GM19238 (cell line): ENCODE data around the gene FBN3.
A peak's percentile ranks its signal among the peaks of the same experiment; 100 is the strongest.
"Not testable (repeated sequence)": the region's sequence is repeated elsewhere in the genome, so short reads cannot be mapped to it uniquely, and the experiment has no call there.

Experiments used
- DNase-seq: peaks from one replicate; pipeline ENCODE4 v3.0.0; 2011; ENCODE audit warnings: low spot score; ENCODE audit not compliant: insufficient read length

Gene FBN3

DNA sequence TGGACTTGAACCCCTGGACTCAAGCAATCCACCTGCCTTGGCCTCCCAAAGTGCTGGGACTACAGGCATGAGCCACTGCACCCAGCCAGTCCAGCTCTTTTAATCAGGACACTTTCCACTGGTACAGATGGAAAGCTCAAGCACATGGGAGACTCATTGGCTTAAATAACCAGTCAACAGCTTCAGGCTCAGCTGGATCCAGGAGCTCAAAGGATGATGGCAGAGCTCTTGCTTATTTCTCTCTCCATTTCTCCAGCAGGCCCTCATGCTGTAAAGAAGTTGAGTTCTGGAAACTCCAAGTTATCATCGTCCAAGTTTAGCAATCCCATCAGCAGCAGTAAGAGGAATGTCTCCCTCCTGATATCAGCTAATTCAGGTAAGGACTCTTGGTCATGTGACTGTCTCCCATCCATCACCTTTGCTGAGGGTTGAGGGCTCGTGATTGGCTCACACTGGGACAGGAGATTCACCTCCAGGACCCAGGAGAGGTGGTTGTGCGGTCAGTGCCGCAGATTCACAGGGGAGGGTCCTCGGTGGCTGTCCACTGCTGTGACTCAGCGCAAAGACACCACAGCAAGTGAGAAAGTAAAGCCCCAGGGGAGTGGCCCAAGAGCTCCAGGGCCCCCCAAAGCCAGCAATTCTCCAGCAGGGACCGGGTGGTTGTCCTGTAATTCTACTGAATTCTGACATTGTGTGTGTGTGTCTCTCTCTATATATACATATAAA lies 91.7 kb downstream of the FBN3 start:
- DNase-seq: no peak

DNA sequence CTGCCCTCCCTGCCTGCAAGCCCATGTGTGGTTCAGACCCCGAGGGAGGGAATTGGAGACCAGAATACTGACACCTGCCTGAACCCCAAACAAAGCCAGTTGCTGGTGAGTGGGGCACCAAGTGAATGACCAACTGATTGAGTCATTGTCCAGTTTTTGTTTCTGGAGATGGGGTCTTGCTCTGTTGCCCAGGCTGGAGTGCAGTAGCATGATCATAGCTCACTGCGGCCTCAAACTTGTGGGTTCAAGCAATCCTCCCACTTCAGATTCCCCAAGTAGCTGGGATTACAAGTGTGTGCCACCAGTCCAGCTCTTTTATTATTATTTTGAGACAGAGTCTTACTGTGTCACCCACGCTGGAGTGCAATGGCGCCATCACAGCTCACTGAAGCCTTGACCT lies 92.9 kb downstream of the FBN3 start:
- DNase-seq: no peak

DNA sequence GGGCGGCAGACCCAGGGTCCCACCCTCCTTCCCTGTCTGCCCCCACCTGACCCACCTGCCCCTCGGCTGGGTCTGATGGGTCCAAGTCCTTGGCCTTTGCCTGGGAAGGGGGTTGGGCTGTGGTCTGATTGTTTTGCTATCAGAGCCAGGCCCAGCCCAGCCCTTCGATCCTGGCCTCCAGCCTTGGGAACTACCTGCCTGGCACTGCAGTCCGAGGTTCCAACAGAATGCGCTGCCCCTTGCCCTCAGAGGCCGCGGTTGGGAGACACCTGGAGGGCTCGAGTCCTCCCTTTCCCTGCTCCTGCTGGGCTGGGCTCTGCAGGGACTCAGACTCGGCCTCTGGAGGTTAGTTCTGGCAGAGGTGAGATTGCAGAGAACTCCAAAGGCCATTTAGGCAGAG lies 95.2 kb downstream of the FBN3 start:
- DNase-seq: no peak

DNA sequence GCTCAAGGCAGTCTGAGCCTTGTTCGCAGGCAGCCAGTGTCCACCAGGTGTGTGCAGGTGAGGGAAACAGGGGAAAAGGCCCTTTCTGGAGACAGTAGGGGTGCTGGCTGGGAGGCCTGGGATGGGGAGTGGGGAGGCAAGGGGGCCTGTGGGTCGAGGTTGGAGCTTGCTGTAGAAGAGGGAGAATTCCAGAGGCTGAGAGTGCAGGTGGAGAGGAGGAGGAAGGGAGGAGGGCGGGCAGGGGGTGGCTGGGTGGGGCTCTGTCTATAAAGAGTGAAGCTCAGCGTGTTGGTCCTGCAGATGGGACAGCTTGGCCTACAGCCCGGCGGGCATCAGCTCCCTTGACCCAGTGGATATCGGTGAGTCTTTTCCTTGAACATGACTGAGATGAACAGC lies 96.9 kb downstream of the FBN3 start, which contains the start of gene CCL25:
Gene CCL25 (plus strand): TSS at position 297 of the 396 bp plus-strand sequence. CDS start 290 bp downstream, outside the sequence.
- DNase-seq: no peak

GRCh38 chr19:8050274-8051096 lies 98.9 kb downstream of the FBN3 start:
- DNase-seq: peak; percentile 83

- DNase-seq: no peak
Measured at GRCh38 chr19:8046569-8047165, 102.7 kb downstream of the FBN3 start.

GRCh38 chr19:8045872-8046568 lies 103.4 kb downstream of the FBN3 start:
- no peak for DNase-seq

GRCh38 chr19:8044018-8044417 lies 105.4 kb downstream of the FBN3 start:
- no peak for DNase-seq

- DNase-seq: no peak
Measured at GRCh38 chr19:8042900-8043299, 106.5 kb downstream of the FBN3 start.

DNA sequence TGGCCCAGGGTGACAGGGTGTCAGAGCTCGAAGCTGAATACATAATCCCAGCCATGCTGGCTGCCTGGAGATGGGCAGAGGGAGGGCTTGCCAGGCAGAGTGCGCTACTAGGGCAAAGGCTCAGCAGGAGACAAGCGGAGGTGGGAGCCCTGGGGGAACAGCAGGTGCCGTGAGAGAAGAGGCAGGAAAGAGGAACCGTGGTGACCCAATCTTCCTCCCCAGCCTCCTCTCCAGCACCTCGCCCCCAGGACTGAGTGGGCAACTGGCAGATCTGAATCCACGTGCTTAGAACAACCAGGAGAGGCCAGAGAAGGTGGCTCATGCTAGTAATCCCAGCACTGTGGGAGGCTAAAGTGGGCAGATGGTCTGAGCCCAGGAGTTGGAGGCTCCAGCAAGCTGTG lies 107.9 kb downstream of the FBN3 start:
- no peak for DNase-seq

- no peak for DNase-seq
Measured at GRCh38 chr19:8039231-8039630, 110.2 kb downstream of the FBN3 start.

- no peak for DNase-seq
Measured at GRCh38 chr19:8038815-8039214, 110.6 kb downstream of the FBN3 start.

DNA sequence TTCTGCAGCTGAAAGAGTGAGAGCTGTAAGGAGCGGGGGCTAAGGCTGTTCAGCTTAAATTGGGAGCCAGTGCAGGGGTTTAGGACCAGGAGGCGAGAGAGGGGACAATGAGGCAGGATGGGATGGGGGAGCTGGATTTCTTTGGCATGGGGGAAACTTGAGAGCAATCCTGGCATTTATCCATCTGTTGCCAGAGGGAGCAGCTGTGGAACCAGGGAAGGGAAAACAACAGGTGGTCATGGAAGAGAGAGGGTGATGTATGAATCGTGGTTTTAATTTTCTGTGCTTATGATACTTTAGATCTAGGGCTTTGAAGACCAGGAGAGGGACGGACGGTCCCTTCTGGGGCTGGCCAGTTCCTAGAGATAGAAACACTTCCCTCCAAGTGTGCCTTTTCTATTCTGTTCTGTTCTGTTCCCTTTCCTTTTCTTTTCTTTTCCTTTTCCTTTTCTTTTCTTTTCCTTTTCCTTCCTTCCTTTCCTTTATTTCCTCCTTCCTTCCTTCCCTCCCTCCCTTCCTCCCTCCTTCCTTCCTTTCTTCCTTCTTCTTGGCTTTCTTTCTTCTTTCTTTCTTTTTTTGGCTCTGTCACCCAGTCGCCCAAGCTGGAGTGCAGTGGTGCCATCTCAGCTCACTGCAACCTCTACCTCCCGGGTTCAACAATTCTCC lies 112.8 kb downstream of the FBN3 start:
- DNase-seq: no peak

GRCh38 chr19:8034178-8034525 lies 115.2 kb downstream of the FBN3 start:
- no peak for DNase-seq

DNA sequence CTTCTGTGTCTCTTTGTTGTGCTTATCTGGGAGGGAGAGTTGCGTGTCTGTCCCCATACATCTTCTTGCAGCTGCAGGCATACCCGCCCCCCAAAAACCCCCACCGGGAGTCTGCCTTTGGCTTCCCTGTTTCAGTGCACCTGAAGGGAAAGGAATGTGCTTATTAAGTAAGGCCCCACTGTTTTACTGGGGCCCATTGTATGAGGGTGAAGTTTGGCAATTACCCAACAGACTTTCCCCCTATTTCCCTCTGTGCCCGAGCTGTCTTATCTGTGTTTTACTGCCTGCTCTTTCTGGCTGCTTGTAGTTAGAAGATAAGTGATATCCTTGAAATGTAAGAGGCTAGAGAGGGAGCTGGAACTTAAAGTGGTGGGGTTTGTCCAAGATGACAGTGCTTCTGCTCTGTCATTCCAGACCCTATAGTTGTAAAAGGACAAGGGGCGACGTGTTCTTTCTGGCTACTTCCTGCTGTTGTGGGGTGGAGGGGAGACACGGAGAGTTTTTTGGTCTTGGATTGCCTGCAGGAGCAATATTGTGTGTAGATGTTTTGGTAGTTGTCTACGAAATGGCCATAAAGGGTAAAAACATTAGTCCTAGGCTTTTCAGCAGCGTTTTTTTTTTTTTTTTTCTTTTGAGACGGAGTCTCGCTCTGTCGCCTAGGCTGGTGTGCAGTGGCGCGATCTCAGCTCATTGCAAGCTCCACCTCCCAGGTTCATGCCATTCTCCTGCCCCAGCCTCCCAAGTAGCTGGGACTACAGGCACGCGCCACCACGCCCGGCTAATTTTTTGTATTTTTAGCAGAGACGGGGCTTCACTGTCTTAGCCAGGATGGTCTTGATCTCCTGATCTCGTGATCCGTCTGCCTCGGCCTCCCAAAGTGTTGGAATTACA lies 115.9 kb downstream of the FBN3 start:
- not testable (repeated sequence) for DNase-seq

DNA sequence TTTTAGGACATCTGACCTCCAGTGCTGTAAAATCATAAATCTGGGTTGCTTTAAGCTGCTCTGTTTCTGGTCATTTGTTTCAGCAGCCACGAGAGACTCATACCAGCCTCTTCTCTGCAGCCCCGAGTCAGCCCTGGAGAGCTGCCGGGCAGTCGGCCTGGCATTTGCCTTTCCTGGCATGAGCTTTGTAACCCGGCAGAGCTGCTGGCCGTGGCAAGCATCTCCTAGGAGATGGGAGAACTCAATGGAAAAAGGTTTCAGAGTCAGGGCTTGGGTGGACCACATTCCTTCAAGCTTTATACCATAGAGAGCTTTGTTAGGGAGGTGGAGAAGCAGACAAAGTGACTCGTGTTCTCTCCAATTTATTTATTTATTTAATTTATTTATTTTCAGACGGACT lies 118.4 kb downstream of the FBN3 start:
- no peak for DNase-seq

- no peak for DNase-seq
Measured at GRCh38 chr19:8028951-8029491, 120.4 kb downstream of the FBN3 start.

GRCh38 chr19:8025316-8025715 lies 124.1 kb downstream of the FBN3 start:
- no peak for DNase-seq

GRCh38 chr19:8024256-8024655 lies 125.1 kb downstream of the FBN3 start:
- not testable (repeated sequence) for DNase-seq

GRCh38 chr19:8023371-8023770 lies 126.0 kb downstream of the FBN3 start:
- no peak for DNase-seq
